OCI-LY1 (cell line): ENCODE data around the gene MYO1D.

ENCODE experiments used
- H2AFZ ChIP-seq: fragments of 200-600 bp; sonication (generic), shearing (Covaris generic); 2 replicates; pipeline ENCODE4 v1.6.0; 2014; ENCODE audit warnings: antibody characterized with exemption, mild to moderate bottlenecking, low read length
- H3F3A ChIP-seq: fragments of 200-600 bp; sonication (generic), shearing (Covaris generic); 2 replicates; pipeline ENCODE4 v1.6.0; 2014; ENCODE audit warnings: mild to moderate bottlenecking, antibody characterized with exemption, low read length, moderate library complexity; ENCODE audit not compliant: insufficient read depth
- H3K27ac ChIP-seq: fragments of 200-600 bp; sonication (generic); 2 replicates; pipeline ENCODE4 v1.5.1; 2014; ENCODE audit warnings: low read length, mixed run types, mild to moderate bottlenecking, low read depth; ENCODE audit not compliant: poor library complexity, severe bottlenecking
- H3K27me3 ChIP-seq: fragments of 200-600 bp; sonication (generic); 2 replicates; pipeline ENCODE4 v1.6.0; 2014; ENCODE audit warnings: antibody characterized with exemption, mild to moderate bottlenecking, low read length, moderate library complexity; ENCODE audit not compliant: insufficient read depth
- H3K36me3 ChIP-seq: fragments of 200-600 bp; sonication (generic); 2 replicates; pipeline ENCODE4 v1.6.1; 2014; ENCODE audit warnings: mild to moderate bottlenecking, antibody characterized with exemption, low read length, moderate library complexity, mixed read lengths; ENCODE audit not compliant: insufficient read depth
- H3K4me1 ChIP-seq: fragments of 200-600 bp; sonication (generic); 2 replicates; pipeline ENCODE4 v1.5.1; 2014; ENCODE audit warnings: mild to moderate bottlenecking, low read length, moderate library complexity; ENCODE audit not compliant: insufficient read depth, severe bottlenecking
- H3K4me2 ChIP-seq: fragments of 200-600 bp; sonication (generic), shearing (Covaris generic); 2 replicates; pipeline ENCODE4 v1.6.1; 2014; ENCODE audit warnings: low read length
- H3K4me3 ChIP-seq: fragments of 200-600 bp; sonication (generic); 2 replicates; pipeline ENCODE4 v1.5.1; 2014; ENCODE audit warnings: low read length, low read depth, mild to moderate bottlenecking, mixed read lengths; ENCODE audit not compliant: poor library complexity, severe bottlenecking
- H3K79me2 ChIP-seq: fragments of 200-600 bp; shearing (Covaris generic); 2 replicates; pipeline ENCODE4 v1.6.1; 2016; ENCODE audit warnings: mixed run types, low read length, mixed read lengths; ENCODE audit not compliant: insufficient read depth
- H3K9ac ChIP-seq: fragments of 200-600 bp; sonication (generic), shearing (Covaris generic); 2 replicates; pipeline ENCODE4 v1.6.1; 2014; ENCODE audit warnings: mild to moderate bottlenecking, low read length, mixed read lengths
- H3K9me2 ChIP-seq: fragments of 200-600 bp; sonication (generic), shearing (Covaris generic); 2 replicates; pipeline ENCODE4 v1.6.1; 2014; ENCODE audit warnings: low read depth, mild to moderate bottlenecking, low read length, mixed read lengths
- H3K9me3 ChIP-seq: fragments of 200-600 bp; shearing (Covaris generic); 2 replicates; pipeline ENCODE4 v1.6.1; 2014; ENCODE audit warnings: low read length, mixed read lengths
- H4K20me1 ChIP-seq: fragments of 200-600 bp; sonication (generic), shearing (Covaris generic); 2 replicates; pipeline ENCODE4 v1.6.0; 2016; ENCODE audit warnings: mild to moderate bottlenecking, low read length; ENCODE audit not compliant: insufficient read depth
- EZH2 ChIP-seq: fragments of 200-600 bp; sonication (generic), shearing (Covaris generic); IDR thresholded peaks from 2 replicates; pipeline ENCODE4 v1.8.0; 2017; ENCODE audit warnings: borderline replicate concordance, mixed run types, mild to moderate bottlenecking, antibody characterized with exemption, low read length, moderate library complexity, mixed read lengths
- TF ChIP-seq, protein P1 (sequence below): fragments of 200-600 bp; sonication (generic), shearing (Covaris generic); IDR thresholded peaks from 2 replicates; pipeline ENCODE4 v1.5.1; 2017; ENCODE audit warnings: mild to moderate bottlenecking, antibody characterized with exemption, low read length, moderate library complexity, mixed read lengths

The MYO1D gene

DNA sequence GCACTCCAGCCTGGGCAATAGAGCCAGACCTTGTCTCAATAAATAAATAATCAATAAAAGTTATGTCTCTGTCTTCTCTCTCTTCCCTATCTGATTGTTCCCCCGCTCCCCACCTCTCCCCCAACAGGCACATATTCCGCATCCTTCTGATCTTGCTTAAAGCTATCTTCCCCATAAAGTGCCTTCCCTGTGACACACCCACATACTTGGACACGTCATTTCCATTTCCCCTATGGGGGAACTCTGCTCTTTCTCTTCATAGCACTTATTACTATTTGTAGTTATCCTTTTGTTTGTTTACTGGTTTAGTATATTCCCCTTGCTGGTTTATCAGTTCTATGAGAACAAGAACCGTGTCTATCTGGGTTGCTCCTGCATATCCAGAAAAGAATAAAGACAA, 14.9 kb downstream of the MYO1D start:
- no peak overlapping the region for H3K4me2 ChIP-seq
- no peaks in the 10 kb centered on the region for H3K36me3 ChIP-seq
- no peak overlapping the region for H3K27ac ChIP-seq
- no peaks in the 10 kb centered on the region for H3K4me1 ChIP-seq
- no peak overlapping the region for H3K4me3 ChIP-seq
- no peak for TF ChIP-seq EZH2
- TF ChIP-seq, protein P1, sequence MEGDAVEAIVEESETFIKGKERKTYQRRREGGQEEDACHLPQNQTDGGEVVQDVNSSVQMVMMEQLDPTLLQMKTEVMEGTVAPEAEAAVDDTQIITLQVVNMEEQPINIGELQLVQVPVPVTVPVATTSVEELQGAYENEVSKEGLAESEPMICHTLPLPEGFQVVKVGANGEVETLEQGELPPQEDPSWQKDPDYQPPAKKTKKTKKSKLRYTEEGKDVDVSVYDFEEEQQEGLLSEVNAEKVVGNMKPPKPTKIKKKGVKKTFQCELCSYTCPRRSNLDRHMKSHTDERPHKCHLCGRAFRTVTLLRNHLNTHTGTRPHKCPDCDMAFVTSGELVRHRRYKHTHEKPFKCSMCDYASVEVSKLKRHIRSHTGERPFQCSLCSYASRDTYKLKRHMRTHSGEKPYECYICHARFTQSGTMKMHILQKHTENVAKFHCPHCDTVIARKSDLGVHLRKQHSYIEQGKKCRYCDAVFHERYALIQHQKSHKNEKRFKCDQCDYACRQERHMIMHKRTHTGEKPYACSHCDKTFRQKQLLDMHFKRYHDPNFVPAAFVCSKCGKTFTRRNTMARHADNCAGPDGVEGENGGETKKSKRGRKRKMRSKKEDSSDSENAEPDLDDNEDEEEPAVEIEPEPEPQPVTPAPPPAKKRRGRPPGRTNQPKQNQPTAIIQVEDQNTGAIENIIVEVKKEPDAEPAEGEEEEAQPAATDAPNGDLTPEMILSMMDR: no peak
- H3K79me2 ChIP-seq: no peaks in the 10 kb centered on the region
- no peaks in the 10 kb centered on the region for H4K20me1 ChIP-seq
- no peaks in the 10 kb centered on the region for H3F3A ChIP-seq
- H3K9ac ChIP-seq: no peak overlapping the region
- no peaks in the 10 kb centered on the region for H3K9me2 ChIP-seq
- H3K9me3 ChIP-seq: no peaks in the 10 kb centered on the region
- no peaks in the 10 kb centered on the region for H3K27me3 ChIP-seq
- no peak overlapping the region for H2AFZ ChIP-seq

DNA sequence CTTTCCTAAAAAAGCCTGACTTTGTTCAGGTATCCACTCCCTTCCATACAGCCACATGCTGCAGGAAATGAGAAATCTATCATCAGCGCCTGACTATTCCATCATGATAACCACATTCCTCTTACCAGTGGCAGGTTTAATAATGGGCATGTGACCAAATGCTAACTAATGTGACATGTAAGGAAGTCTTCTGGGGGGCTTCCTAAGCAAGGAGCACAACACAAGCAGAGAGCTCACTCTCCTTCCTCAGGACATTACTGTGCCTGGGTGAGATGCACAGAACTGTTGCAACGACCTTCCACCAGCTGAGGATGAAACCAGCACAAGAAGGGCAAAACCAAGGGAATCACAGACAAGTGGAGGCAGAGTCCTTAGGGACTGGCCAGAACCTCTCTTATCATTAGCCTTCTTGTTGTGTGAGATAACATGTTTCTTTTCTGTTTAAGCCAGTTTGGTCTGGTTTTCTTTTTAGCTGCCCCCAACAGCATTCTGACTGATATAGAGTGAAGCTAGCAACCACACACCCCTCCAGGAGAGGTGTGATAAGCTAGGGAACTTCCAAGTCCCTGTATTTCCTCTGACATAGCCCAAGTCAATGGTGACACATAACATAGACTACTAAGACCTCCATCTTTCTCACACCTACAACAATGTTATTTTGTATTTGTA, 16.9 kb downstream of the MYO1D start:
- no peak for TF ChIP-seq EZH2
- TF ChIP-seq, protein P1: no peak
- no peaks in the 10 kb centered on the region for H3K4me1 ChIP-seq
- H3K9me2 ChIP-seq: no peaks in the 10 kb centered on the region
- no peaks in the 10 kb centered on the region for H4K20me1 ChIP-seq
- no peak overlapping the region for H3K27ac ChIP-seq
- no peaks in the 10 kb centered on the region for H3K9me3 ChIP-seq
- no peaks in the 10 kb centered on the region for H3K27me3 ChIP-seq
- H3F3A ChIP-seq: no peaks in the 10 kb centered on the region
- H3K79me2 ChIP-seq: no peaks in the 10 kb centered on the region
- no peak overlapping the region for H2AFZ ChIP-seq
- H3K4me2 ChIP-seq: no peak overlapping the region
- H3K36me3 ChIP-seq: no peaks in the 10 kb centered on the region
- no peak overlapping the region for H3K9ac ChIP-seq
- H3K4me3 ChIP-seq: no peak overlapping the region

DNA sequence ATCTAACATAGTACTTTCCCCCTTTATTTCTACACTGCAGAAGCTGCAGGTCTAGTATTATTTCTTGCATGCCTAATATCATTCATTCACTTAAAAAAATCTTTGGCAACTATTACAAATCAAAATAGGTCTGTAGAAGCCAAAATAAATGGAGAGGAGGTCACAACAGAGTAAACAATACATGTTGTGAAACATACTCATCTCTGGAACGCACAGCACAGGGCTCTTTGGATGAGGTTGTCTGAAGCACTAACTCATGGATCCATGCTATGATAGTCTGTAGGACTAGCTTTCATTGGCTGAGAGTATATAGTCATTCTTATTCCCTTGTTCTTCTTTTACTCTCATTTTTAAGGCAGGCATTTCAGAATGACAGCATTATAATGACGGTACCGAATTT, 21.3 kb downstream of the MYO1D start:
- H3K9me3 ChIP-seq: no peaks in the 10 kb centered on the region
- H3K4me1 ChIP-seq: no peaks in the 10 kb centered on the region
- H3K36me3 ChIP-seq: no peaks in the 10 kb centered on the region
- no peak overlapping the region for H2AFZ ChIP-seq
- H3F3A ChIP-seq: no peaks in the 10 kb centered on the region
- no peak overlapping the region for H3K4me2 ChIP-seq
- H3K9me2 ChIP-seq: no peaks in the 10 kb centered on the region
- H3K9ac ChIP-seq: no peak overlapping the region
- no peaks in the 10 kb centered on the region for H4K20me1 ChIP-seq
- H3K79me2 ChIP-seq: no peaks in the 10 kb centered on the region
- no peak overlapping the region for H3K27ac ChIP-seq
- no peak for TF ChIP-seq EZH2
- TF ChIP-seq, protein P1: no peak
- no peaks in the 10 kb centered on the region for H3K27me3 ChIP-seq
- no peak overlapping the region for H3K4me3 ChIP-seq
